Tibial nerve (tissue), 4 donors: ENCODE measurements around the gene ZNF33A.

Source experiments
- CTCF ChIP-seq, 5 experiments: fragments of 200-600 bp in 3 of 5; fragments of 450-650 bp in 2 of 5; sonication (generic) in 3 of 5; IDR thresholded peaks; one replicate each; pipeline ENCODE4 v1.5.1; 2016 to 2019; ENCODE audit warnings: antibody characterized with exemption in 5 of 5, mild to moderate bottlenecking in 3 of 5, moderate library complexity in 2 of 5
- EP300 ChIP-seq, 2 donors: sonication (generic); formaldehyde crosslinking; IDR thresholded peaks; one replicate each; pipeline ENCODE4 v1.6.1; 2017; ENCODE audit warnings: antibody characterized with exemption in 2 of 2, mild to moderate bottlenecking in 1 of 2
- POLR2A ChIP-seq, 2 donors: fragments of 450-650 bp; IDR thresholded peaks; one replicate each; pipeline ENCODE4 v1.6.1; 2017; ENCODE audit warnings: antibody characterized with exemption in 2 of 2, mild to moderate bottlenecking in 2 of 2, moderate library complexity in 2 of 2

GRCh38 chr10:38032886-38033285, 22.4 kb downstream of the ZNF33A start:
- no peak for TF ChIP-seq CTCF (IDR thresholded peaks at IDR 0.05)
- TF ChIP-seq POLR2A (IDR thresholded peaks at IDR 0.05), result no peak
- TF ChIP-seq EP300 (IDR thresholded peaks at IDR 0.05), result no peak
